ENCODE data around the gene OR10H1.

DNA sequence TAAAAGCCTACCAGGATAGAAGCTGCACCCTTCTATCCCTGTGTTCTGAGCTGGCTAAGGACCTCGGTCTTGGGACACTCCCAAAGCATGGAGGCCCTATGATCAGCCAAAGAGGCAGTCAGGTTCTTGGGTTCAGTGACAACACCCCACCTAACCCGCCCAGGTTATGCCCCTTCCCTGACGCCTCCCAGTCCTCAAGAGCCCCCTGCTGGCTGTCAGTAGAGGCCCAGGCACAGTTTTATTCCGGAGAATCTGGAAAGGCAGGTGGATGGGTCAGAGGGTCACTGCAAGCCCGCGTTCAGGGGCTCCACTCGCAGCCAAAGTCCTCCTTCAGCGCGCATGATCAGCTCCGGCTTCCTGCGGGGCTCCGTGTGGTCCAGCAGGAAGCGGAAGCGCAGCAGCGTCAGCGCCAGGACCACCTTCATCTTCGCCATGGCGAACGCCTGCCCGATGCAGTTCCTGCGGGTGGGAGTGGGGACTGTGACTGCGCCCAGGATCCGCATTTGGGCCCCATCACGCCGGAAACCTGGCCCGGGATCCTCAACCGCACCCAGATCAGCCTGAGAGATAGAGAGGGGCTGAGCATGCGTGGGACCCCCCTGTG is 55.4 kb downstream of the OR10H1 start:
- TF ChIP-seq JUND (IDR thresholded peaks at IDR 0.05) = no peak
- TF ChIP-seq, protein P1, sequence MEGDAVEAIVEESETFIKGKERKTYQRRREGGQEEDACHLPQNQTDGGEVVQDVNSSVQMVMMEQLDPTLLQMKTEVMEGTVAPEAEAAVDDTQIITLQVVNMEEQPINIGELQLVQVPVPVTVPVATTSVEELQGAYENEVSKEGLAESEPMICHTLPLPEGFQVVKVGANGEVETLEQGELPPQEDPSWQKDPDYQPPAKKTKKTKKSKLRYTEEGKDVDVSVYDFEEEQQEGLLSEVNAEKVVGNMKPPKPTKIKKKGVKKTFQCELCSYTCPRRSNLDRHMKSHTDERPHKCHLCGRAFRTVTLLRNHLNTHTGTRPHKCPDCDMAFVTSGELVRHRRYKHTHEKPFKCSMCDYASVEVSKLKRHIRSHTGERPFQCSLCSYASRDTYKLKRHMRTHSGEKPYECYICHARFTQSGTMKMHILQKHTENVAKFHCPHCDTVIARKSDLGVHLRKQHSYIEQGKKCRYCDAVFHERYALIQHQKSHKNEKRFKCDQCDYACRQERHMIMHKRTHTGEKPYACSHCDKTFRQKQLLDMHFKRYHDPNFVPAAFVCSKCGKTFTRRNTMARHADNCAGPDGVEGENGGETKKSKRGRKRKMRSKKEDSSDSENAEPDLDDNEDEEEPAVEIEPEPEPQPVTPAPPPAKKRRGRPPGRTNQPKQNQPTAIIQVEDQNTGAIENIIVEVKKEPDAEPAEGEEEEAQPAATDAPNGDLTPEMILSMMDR (IDR thresholded peaks at IDR 0.05 in 2 of 3, conservative IDR thresholded peaks at IDR 0.05 in 1 of 3; ENCODE audit: borderline replicate concordance in 1 of 3, insufficient read depth in 1 of 3, low read depth in 2 of 3, low read length in 2 of 3) = peak; percentile 52 to 71 (median 69); a peak in 5 of 6 replicates

Data from HCT116 (cell line).